Activated CD4-positive, alpha-beta T cell treated with anti-CD3 and anti-CD28 coated beads, Interleukin-10, Interleukin-2, amounts not matched to agents 100 ng/mL and 50 ng/mL, durations not matched to agents 16 hours and 8 hours (primary cell): ENCODE results near the gene PSMB8.
A peak's percentile ranks its signal among the peaks of the same experiment; 100 is the strongest.
"Not testable (repeated sequence)": the region's sequence is repeated elsewhere in the genome, so short reads cannot be mapped to it uniquely, and the experiment has no call there.

Experiments used
- DNase-seq: peaks from one replicate; pipeline ENCODE4 v3.0.0-alpha.2; 2020

PSMB8 gene

GRCh38 chr6:32843979-32844838 is at the start of gene PSMB8:
Gene PSMB8 (minus strand): TSS chr6:32844047. CDS start chr6:32843996, 51 bp downstream.
- peak; percentile 99 for DNase-seq

- DNase-seq, result no peak
Observed at GRCh38 chr6:32890831-32891230, 47.0 kb upstream of the PSMB8 start.

GRCh38 chr6:32889533-32889932 is 45.7 kb upstream of the PSMB8 start:
- no peak for DNase-seq

GRCh38 chr6:32888576-32888975 is 44.7 kb upstream of the PSMB8 start:
- no peak for DNase-seq

- no peak for DNase-seq
Observed at GRCh38 chr6:32887616-32888015, 43.8 kb upstream of the PSMB8 start.

- no peak for DNase-seq
Observed at GRCh38 chr6:32886681-32887383, 43.0 kb upstream of the PSMB8 start.

GRCh38 chr6:32885698-32886286 is 41.9 kb upstream of the PSMB8 start:
- DNase-seq, result peak; percentile 76

GRCh38 chr6:32883789-32884188 is 39.9 kb upstream of the PSMB8 start:
- DNase-seq, result no peak

- no peak for DNase-seq
Observed at GRCh38 chr6:32882879-32883250, 39.0 kb upstream of the PSMB8 start.

- not testable (repeated sequence) for DNase-seq
Observed at GRCh38 chr6:32880962-32881361, 37.1 kb upstream of the PSMB8 start.

- DNase-seq, result no peak
Observed at GRCh38 chr6:32879691-32880090, 35.8 kb upstream of the PSMB8 start.

GRCh38 chr6:32876603-32877002 is 32.8 kb upstream of the PSMB8 start:
- no peak for DNase-seq

GRCh38 chr6:32873947-32874346 is 30.1 kb upstream of the PSMB8 start:
- not testable (repeated sequence) for DNase-seq

GRCh38 chr6:32868257-32868788 is 24.5 kb upstream of the PSMB8 start:
- peak; percentile 83 for DNase-seq

GRCh38 chr6:32867554-32868256 is 23.9 kb upstream of the PSMB8 start:
- DNase-seq, result no peak

GRCh38 chr6:32867022-32867477 is 23.2 kb upstream of the PSMB8 start:
- DNase-seq, result no peak

GRCh38 chr6:32865724-32866443 is 22.0 kb upstream of the PSMB8 start:
- no peak for DNase-seq

GRCh38 chr6:32862725-32863124 is 18.9 kb upstream of the PSMB8 start:
- no peak for DNase-seq

- no peak for DNase-seq
Observed at GRCh38 chr6:32860674-32861073, 16.8 kb upstream of the PSMB8 start.

GRCh38 chr6:32858194-32858593 is 14.3 kb upstream of the PSMB8 start:
- DNase-seq, result no peak

GRCh38 chr6:32857156-32857891 is 13.5 kb upstream of the PSMB8 start:
- no peak for DNase-seq
